ENCODE results near the gene INSR. TPM values are rescaled to one million over a fixed set of nuclear protein-coding genes. Genes with fewer than 3 reads are reported as not detected.

Gene INSR
- total RNA-seq, 1 experiment from 2014 or later: 13.7 TPM

GRCh38 chr19:7194566-7194965, 99.6 kb downstream of the INSR start:
- no TSS peak for BruUV-seq (replicated peaks)
- no peak overlapping the region for H2AFZ ChIP-seq (ENCODE audit: low read length)
- no peaks in the 10 kb centered on the region for H3K9me2 ChIP-seq (replicated peaks; ENCODE audit: low read length)
- DNase-seq (no peak), ATAC-seq (no peak)
- H3K4me1 ChIP-seq (ENCODE audit: insufficient read depth, low read length): peaks cover 7% of the 10 kb centered on the region; the same call in 1 of the 2 replicates
- H3K9me3 ChIP-seq (ENCODE audit: low read length): no peaks in the 10 kb centered on the region
- no peak overlapping the region for H3K9ac ChIP-seq (ENCODE audit: low read length)
- H3F3A ChIP-seq (ENCODE audit: low read length, unreplicated experiment): no peaks in the 10 kb centered on the region
- H3K36me3 ChIP-seq (ENCODE audit: low read depth, low read length): no peaks in the 10 kb centered on the region
- ChIA-PET POLR2A (ENCODE audit: unreplicated experiment) (interaction anchor here (0.5 to 0.6 kb wide), 2 partner anchors 55 to 285 kb away, joined by 8 to 28 read pairs; no protein-coding TSS in a partner anchor), CTCF (no interaction called here)
- intact Hi-C loops (cut with micrococcal nuclease): no loop called here
- TF ChIP-seq EZH2phosphoT487 (IDR thresholded peaks at IDR 0.05; ENCODE audit: borderline replicate concordance, low read length) (no peak), EZH2 (IDR thresholded peaks at IDR 0.05; ENCODE audit: low read length, unreplicated experiment) (no peak), CTCF (conservative IDR thresholded peaks at IDR 0.05; ENCODE audit: low read depth, low read length) (no peak)
- H4K20me1 ChIP-seq (ENCODE audit: low read length): no peaks in the 10 kb centered on the region
- no peak overlapping the region for H3K27ac ChIP-seq (ENCODE audit: low read length)
- H3K4me2 ChIP-seq (ENCODE audit: low read length): no peak overlapping the region
- H3K4me3 ChIP-seq (ENCODE audit: low read length): no peak overlapping the region
- H3K27me3 ChIP-seq (ENCODE audit: low read length): no peaks in the 10 kb centered on the region
- no peaks in the 10 kb centered on the region for H3K79me2 ChIP-seq (ENCODE audit: low read length)

- Histone ChIP-seq H3K9me3 (ENCODE audit: low read length) (no peaks in the 10 kb centered on the region), H3K79me2 (ENCODE audit: low read length) (no peaks in the 10 kb centered on the region), H3K27ac (ENCODE audit: low read length) (no peak overlapping the region), H3K4me1 (ENCODE audit: insufficient read depth, low read length) (peaks cover 4% of the 10 kb centered on the region; the same call in 1 of the 2 replicates), H3K4me2 (ENCODE audit: low read length) (no peak overlapping the region), H3K9me2 (replicated peaks; ENCODE audit: low read length) (no peaks in the 10 kb centered on the region), H3K27me3 (ENCODE audit: low read length) (no peaks in the 10 kb centered on the region), H3K36me3 (ENCODE audit: low read depth, low read length) (no peaks in the 10 kb centered on the region), H3F3A (ENCODE audit: low read length, unreplicated experiment) (no peaks in the 10 kb centered on the region), H2AFZ (ENCODE audit: low read length) (no peak overlapping the region), H3K4me3 (ENCODE audit: low read length) (no peak overlapping the region), H4K20me1 (ENCODE audit: low read length) (no peaks in the 10 kb centered on the region), H3K9ac (ENCODE audit: low read length) (no peak overlapping the region)
- intact Hi-C loops (cut with micrococcal nuclease): no loop called here
- ATAC-seq (no peak), DNase-seq (no peak)
- TF ChIP-seq CTCF (conservative IDR thresholded peaks at IDR 0.05; ENCODE audit: low read depth, low read length) (no peak), EZH2phosphoT487 (IDR thresholded peaks at IDR 0.05; ENCODE audit: borderline replicate concordance, low read length) (no peak), EZH2 (IDR thresholded peaks at IDR 0.05; ENCODE audit: low read length, unreplicated experiment) (no peak)
- ChIA-PET POLR2A (ENCODE audit: unreplicated experiment) (no interaction called here), CTCF (interaction anchor here (0.6 kb wide), 1 partner anchor 54 kb away, joined by 8 read pairs; no protein-coding TSS in a partner anchor)
- BruUV-seq (replicated peaks): no TSS peak
Observed at GRCh38 chr19:7191946-7192691, 102.1 kb downstream of the INSR start.
